ENCODE data around the gene P3R3URF.

DNA sequence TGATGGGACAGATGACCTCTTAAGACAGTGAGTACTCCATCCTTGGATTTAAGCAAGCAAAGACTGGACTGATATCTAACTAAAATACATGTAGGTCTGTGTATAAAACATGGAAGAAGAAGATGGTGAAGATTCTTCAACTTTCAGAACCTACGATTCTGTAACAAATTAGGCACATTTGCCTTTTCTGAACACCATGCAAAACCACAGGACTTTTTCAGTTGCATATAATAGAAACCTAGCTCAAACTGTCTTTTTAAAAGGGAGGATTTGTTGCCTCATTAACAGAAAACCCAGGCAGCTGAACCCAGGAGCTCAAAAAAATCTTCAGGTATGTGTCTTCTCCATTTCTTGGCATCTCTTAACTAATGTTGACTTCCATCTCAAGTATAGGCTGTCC lies 16.1 kb downstream of the P3R3URF start:
- TF ChIP-seq TAF1 (IDR thresholded peaks at IDR 0.05; ENCODE audit: borderline replicate concordance, low read depth, low read length) (no peak), POLR2A (IDR thresholded peaks at IDR 0.05; ENCODE audit: low read depth, low read length) (no peak)

All from GM12892 (cell line).